Loucy (cell line): Measurements from ENCODE around the gene BCAS4.

Experiments
- H2AFZ ChIP-seq: fragments of 200-600 bp; sonication (generic); 2 replicates; pipeline ENCODE4 v1.6.0; 2016; ENCODE audit warnings: antibody characterized with exemption, mild to moderate bottlenecking, low read length, moderate library complexity
- H3F3A ChIP-seq: fragments of 200-600 bp; 2 replicates; pipeline ENCODE4 v1.6.0; 2016; ENCODE audit warnings: antibody characterized with exemption, low read depth, mild to moderate bottlenecking
- H3K27me3 ChIP-seq: fragments of 200-600 bp; sonication (generic); 2 replicates; pipeline ENCODE4 v1.6.1; 2014; ENCODE audit warnings: low read length, mild to moderate bottlenecking; ENCODE audit not compliant: insufficient read depth, poor library complexity, severe bottlenecking
- H3K36me3 ChIP-seq: fragments of 200-600 bp; sonication (generic); 2 replicates; pipeline ENCODE4 v1.6.1; 2016; ENCODE audit warnings: low read length; ENCODE audit not compliant: insufficient read depth
- H3K4me1 ChIP-seq: fragments of 200-600 bp; sonication (generic); 2 replicates; pipeline ENCODE4 v1.5.1; 2014; ENCODE audit warnings: low read length, mild to moderate bottlenecking; ENCODE audit not compliant: insufficient read depth, poor library complexity, severe bottlenecking
- H3K4me2 ChIP-seq: fragments of 200-600 bp; sonication (generic); 2 replicates; pipeline ENCODE4 v1.6.0; 2014; ENCODE audit warnings: antibody characterized with exemption, low read length, low read depth, mild to moderate bottlenecking; ENCODE audit not compliant: poor library complexity, severe bottlenecking
- H3K4me3 ChIP-seq: fragments of 200-600 bp; sonication (generic); 2 replicates; pipeline ENCODE4 v1.5.1; 2014; ENCODE audit warnings: low read length, mild to moderate bottlenecking, mixed read lengths; ENCODE audit not compliant: poor library complexity, severe bottlenecking
- H3K79me2 ChIP-seq: fragments of 200-600 bp; sonication (generic); 2 replicates; pipeline ENCODE4 v1.6.1; 2014; ENCODE audit warnings: low read length; ENCODE audit not compliant: insufficient read depth
- H3K9ac ChIP-seq: fragments of 200-600 bp; sonication (generic); 2 replicates; pipeline ENCODE4 v1.6.0; 2014; ENCODE audit warnings: mild to moderate bottlenecking, low read depth, low read length, moderate library complexity; ENCODE audit not compliant: poor library complexity, severe bottlenecking
- H3K9me2 ChIP-seq: fragments of 200-600 bp; sonication (generic); replicated peaks from 2 replicates; pipeline ENCODE4 v1.6.1; 2016; ENCODE audit warnings: low read depth, low read length, mixed read lengths
- H3K9me3 ChIP-seq: fragments of 200-600 bp; sonication (generic); 2 replicates; pipeline ENCODE4 v1.6.1; 2014; ENCODE audit warnings: mild to moderate bottlenecking, antibody characterized with exemption, low read length, low read depth; ENCODE audit not compliant: insufficient read depth
- H4K20me1 ChIP-seq: fragments of 200-600 bp; sonication (generic); 2 replicates; pipeline ENCODE4 v1.6.0; 2014; ENCODE audit warnings: antibody characterized with exemption, low read length, mild to moderate bottlenecking; ENCODE audit not compliant: insufficient read depth, poor library complexity, severe bottlenecking
- CTCF ChIP-seq: fragments of 200-600 bp; sonication (generic); conservative IDR thresholded peaks from 2 replicates; pipeline ENCODE4 v1.5.1; 2014; ENCODE audit warnings: mild to moderate bottlenecking, antibody characterized with exemption, low read length
- EZH2phosphoT487 ChIP-seq: fragments of 200-600 bp; IDR thresholded peaks from 2 replicates; pipeline ENCODE4 v1.6.1; 2018; ENCODE audit warnings: antibody characterized with exemption, mild to moderate bottlenecking, moderate library complexity, borderline replicate concordance

BCAS4 gene

GRCh38 chr20:50868509-50869495 is 73.9 kb downstream of the BCAS4 start:
- Histone ChIP-seq H3K27me3 (no peaks in the 10 kb centered on the region), H3F3A (no peaks in the 10 kb centered on the region), H3K9me2 (no peaks in the 10 kb centered on the region), H3K4me1 (no peaks in the 10 kb centered on the region), H3K9me3 (no peaks in the 10 kb centered on the region), H4K20me1 (no peaks in the 10 kb centered on the region), H3K9ac (no peak overlapping the region), H2AFZ (no peak overlapping the region), H3K79me2 (no peaks in the 10 kb centered on the region), H3K36me3 (no peaks in the 10 kb centered on the region), H3K4me3 (no peak overlapping the region), H3K4me2 (no peak overlapping the region)
- TF ChIP-seq CTCF (no peak), EZH2phosphoT487 (no peak)

- Histone ChIP-seq H3K9ac (no peak overlapping the region), H3K36me3 (no peaks in the 10 kb centered on the region), H2AFZ (no peak overlapping the region), H3K4me1 (no peaks in the 10 kb centered on the region), H3K9me2 (no peaks in the 10 kb centered on the region), H3K4me2 (no peak overlapping the region), H3K9me3 (no peaks in the 10 kb centered on the region), H4K20me1 (no peaks in the 10 kb centered on the region), H3F3A (no peaks in the 10 kb centered on the region), H3K79me2 (no peaks in the 10 kb centered on the region), H3K27me3 (no peaks in the 10 kb centered on the region), H3K4me3 (no peak overlapping the region)
- no peak for TF ChIP-seq CTCF
- no peak for TF ChIP-seq EZH2phosphoT487
Measured at GRCh38 chr20:50870561-50871161, 75.8 kb downstream of the BCAS4 start.

- no peaks in the 10 kb centered on the region for H3F3A ChIP-seq
- no peaks in the 10 kb centered on the region for H3K4me1 ChIP-seq
- H3K79me2 ChIP-seq, result no peaks in the 10 kb centered on the region
Measured at GRCh38 chr20:50872560-50873425, 77.9 kb downstream of the BCAS4 start.

More at GRCh38 chr20:50872560-50873425, 77.9 kb downstream of the BCAS4 start:
- H3K36me3 ChIP-seq, result no peaks in the 10 kb centered on the region
- H3K4me3 ChIP-seq, result no peak overlapping the region
- H3K9me3 ChIP-seq, result no peaks in the 10 kb centered on the region
- no peaks in the 10 kb centered on the region for H3K27me3 ChIP-seq
- no peaks in the 10 kb centered on the region for H3K9me2 ChIP-seq
- H2AFZ ChIP-seq, result no peak overlapping the region
- no peak overlapping the region for H3K4me2 ChIP-seq
- H4K20me1 ChIP-seq, result no peaks in the 10 kb centered on the region
- TF ChIP-seq CTCF (no peak), EZH2phosphoT487 (no peak)
- H3K9ac ChIP-seq, result no peak overlapping the region
